GM19395 (cell line): Measurements from ENCODE around the gene KIAA1217.

Source experiments
- ATAC-seq: cut with Tn5 transposase; IDR thresholded peaks from one replicate; pipeline ENCODE4 v1.9.1; 2021; ENCODE audit warnings: mild to moderate bottlenecking, moderate library complexity; ENCODE audit not compliant: unreplicated experiment

The KIAA1217 gene

DNA sequence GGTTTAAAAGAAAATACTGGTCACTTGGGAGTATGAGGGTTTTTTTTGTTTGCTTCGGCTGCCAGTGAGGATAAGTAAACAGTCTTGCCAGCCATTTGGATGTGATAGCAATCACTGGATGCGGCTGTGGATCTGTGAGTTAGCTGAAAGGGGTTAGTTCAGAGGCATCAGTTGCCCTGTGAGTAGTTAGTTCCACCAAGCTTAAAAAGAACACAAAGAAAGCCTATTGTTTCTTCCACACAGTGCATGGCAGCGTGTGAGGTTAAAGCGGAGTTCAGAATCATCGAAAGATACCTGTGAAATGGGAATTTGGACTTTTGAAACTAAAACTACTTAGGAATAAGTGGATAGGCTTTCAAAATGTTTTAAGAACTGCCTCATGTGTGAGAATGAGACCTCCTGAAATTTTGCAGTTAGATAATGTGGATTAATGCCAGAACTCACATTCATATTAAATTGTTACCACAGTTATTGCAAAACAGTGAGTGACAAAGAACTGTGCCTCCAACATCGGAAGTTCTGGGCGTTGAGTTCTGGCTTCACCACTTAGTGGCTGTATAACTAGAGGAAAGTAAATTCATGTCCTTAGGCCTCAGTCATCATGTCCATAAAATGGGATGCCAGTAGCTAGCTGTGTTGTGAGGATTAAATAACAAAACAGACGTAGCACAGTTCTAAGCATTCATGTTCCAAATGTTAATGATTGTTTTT, 31.3 kb downstream of the KIAA1217 start:
- ATAC-seq = no peak

DNA sequence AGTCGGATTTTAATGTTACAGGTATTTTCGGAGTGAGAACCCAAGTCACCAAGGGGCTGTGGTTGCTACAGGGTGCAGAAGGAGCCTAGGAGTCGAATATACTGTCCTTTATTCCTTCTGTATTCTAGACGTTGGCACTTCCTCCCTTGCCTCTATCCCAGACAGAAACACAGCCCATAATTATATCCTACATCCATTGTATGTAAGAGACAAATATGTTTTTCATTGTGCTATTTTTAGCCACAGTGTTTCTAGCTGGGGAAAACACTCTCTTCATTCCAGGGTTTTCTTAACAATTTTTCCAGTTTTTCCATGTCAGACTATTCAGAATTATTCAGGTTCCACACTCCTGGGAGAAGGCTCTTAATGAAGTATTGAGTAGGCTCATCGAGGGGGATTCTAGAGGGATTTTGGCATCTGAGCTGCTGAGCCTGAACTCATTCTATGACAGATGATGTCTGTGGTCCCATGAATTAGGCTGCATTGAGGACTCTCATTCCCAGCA, 32.6 kb downstream of the KIAA1217 start:
- no peak for ATAC-seq

DNA sequence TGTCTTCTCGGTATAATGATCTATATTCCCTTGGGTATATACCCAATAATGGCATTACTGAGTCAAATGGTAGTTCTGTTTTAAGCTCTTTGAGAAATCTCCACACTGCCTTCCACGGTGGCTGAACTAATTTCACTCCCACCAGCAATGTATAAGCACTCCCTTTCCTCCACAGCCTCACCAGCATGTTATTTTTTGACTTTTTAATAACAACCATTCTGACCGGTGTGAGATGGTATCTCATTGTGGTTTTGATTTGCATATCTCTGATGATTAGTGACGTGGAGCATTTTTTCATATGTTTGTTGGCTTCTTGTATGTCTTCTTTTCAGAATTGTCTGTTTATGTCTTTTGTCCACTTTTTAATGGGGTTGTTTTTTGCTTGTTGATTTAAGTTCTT, 33.6 kb downstream of the KIAA1217 start:
- no peak for ATAC-seq

DNA sequence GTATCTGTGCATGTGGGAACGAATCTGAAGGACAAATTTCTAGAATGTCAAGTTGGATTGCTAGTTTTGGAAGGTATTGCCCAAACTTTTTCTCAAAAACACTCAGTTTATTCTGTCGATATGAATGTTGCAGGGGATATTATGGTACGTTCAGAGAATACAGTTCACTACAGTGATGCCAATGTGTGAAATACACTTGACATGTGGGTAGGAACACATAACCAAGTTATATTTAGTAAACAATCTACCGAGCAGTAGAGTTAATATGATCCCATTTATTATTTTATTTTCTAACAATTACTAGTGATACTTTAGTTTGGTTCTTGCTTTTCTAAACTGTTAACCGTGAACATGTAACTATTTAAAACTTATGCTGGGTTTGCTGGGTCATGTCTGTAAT, 37.4 kb downstream of the KIAA1217 start:
- no peak for ATAC-seq

DNA sequence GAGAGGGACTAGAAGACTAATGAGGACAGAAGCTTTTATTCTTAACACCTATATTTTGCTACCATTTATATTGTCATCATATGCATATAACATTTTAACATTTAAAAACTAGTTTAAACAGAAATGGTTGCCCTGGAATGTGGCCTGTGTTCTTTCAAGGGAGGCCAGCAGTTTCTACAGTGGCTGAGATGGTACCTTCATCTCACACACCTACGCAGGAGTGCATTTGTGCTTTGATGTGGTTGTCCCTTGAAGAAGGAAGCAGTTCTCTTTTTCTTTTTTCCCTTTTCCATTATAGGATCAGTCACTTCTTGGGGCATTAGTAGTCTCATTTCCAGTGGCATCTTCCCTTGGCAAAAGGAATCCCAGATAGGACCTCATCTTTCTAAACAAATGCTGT, 38.9 kb downstream of the KIAA1217 start:
- ATAC-seq = no peak

DNA sequence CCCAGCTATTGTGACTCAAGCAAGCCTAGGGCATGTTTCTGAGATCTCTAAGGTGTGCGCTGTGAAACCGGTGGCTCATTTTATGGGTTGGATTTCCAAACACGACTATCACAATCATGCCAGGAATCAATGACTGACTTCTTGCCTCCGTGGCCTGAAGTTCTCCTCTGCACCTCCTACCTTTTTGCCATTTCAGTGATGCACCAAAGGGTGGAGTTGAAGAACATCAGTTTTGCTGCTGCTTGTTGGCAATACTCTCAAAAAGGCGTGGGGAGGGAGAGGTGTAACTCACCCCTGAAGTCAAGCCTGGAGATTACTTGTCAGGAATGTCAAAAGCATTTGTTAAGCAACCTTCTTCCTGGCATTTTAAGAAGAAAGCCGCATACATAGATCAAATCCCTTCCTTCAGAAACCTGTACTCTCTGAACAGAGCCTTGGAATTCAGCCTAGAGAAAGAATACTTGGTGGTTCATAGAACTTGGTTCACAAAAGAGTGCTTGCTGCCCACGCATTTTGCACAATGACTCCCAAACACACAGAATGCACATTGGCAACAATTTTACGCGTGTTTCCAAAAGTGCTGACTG, 41.0 kb downstream of the KIAA1217 start:
- no peak for ATAC-seq

DNA sequence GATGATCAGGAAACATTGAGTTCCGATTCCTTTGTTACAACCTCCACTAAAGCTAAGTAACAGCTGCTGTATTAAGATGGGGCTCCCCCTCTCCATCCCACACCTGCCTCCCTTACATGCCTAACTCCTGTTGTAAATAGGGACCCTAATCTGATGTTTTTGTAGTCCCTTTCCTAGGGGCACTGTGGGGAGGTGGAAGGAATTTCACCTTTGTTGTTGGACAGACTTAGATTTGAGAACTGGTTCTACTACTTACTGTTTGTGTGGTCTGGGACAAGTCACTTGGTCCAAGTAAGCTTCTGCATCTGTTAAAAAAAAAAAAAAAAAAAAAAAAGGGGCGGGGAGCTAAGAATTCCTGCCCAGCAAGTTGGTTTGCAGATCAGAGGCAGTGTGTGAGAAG, 42.6 kb downstream of the KIAA1217 start:
- ATAC-seq = no peak

DNA sequence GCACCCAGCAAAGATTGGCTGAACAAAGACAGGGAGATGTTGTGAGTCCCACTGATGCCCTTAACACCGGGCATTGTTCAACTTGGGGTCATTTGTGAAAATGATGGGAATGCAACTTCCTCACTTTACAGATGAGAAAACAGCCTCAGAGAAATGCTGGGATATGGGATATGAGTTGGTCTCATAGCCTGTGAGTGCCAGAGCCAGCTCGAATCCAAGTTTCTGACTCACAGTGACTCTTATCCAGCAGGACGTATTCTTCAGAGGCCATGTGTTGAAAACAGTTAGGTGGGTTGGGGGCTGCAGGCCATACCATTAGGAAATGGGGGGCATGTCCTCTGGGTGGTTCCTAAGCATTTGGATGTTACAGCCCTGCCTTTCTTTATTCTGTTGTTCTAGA, 45.2 kb downstream of the KIAA1217 start:
- no peak for ATAC-seq

DNA sequence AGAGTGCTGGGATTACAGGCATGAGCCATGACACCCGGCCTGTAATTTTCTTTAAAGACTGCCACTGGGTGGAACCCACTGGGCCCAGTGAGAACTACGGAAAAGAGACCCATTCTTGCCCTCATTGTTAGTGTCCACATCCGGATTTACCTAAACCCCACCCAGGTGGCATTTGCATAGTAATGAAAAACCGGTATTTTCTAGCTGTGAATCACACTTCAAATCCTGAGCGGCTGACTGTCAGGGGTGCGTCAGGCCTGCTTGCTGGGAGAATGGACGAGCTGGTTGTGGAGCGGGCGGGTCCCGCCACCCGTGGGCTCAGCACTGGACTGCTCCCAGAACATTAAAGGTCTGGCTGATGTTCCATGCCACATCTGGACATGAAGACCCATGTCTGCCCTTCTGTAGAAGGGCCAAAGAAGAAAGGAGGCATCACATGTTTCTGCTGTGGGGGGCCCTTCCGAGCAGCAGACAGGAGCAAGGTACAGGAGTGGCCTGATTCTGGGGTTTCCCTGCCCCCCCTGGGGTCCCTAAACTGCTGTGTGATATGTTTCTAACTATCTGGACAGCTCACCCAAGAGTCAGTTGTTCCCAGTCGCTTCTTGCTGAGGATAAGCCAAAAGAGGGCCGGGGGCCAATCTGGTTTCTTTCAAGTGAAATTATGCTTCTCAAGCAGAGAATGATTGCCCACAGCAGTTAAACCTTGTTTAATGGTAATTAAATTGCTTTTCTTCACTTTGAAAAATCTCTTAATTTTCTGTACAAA, 46.4 kb downstream of the KIAA1217 start:
- ATAC-seq = no peak

DNA sequence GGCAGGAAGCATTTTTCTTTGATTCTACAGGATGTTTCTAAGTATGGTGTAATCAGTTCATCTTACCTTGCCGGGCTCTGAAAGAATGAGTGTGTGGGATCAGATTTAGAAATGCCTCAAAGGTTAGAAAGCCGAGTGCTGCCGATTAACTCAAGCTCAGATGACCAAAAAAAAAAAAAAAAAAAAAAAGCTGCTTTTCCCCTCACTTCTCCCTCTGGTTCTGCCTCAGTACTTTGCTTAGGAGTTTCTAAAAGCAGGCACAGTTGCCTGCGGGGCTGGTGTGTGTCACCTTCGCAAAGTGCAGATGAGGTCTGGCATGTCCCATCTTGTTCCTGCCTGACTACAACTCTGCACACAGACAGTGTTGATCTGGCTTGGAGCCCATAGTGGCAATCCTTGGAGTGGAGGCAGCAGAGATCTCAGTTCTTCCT, 47.0 kb downstream of the KIAA1217 start:
- no peak for ATAC-seq

DNA sequence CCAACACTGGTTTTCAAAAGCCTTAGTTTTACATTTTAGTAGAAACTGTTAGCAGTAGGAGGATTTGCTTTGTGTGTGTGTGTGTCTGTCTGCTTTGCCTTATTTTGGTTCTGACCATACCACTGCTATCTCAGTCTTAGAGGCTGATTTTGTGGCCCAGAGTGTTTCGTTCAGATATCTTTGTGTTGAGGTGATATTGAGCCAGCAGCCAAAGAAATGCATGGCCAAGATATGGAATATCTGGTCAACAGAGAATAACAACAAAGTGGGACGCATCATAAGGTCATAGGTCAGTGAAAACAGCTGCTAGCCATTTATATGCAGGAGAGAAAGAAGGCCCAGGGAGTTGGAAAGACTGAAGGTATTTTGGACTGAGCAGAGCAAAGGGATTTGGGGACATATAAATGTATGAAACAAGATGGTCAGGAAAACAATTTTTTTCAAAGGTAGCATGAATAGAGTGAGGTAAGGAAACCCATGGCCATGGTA, 47.7 kb downstream of the KIAA1217 start:
- ATAC-seq = no peak

DNA sequence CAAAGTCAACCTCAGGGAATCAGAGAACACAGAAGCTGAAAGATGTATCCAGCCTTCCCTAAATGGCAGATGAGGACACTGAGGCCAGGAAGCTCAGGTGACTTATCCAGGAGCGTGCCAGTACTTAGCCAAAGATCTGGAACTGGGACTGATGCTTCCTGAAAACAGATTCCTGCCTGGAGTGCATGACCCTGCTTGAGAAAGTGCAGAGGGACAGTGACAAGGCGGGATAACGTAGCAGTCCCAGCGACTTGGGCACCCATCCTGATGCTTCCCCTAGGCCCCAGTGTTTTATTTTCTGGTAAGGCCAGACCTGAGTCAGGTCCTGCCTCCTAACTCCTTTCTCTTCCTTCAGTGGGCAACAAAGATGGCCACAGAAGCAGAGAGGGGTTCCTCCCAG, 48.6 kb downstream of the KIAA1217 start:
- no peak for ATAC-seq

DNA sequence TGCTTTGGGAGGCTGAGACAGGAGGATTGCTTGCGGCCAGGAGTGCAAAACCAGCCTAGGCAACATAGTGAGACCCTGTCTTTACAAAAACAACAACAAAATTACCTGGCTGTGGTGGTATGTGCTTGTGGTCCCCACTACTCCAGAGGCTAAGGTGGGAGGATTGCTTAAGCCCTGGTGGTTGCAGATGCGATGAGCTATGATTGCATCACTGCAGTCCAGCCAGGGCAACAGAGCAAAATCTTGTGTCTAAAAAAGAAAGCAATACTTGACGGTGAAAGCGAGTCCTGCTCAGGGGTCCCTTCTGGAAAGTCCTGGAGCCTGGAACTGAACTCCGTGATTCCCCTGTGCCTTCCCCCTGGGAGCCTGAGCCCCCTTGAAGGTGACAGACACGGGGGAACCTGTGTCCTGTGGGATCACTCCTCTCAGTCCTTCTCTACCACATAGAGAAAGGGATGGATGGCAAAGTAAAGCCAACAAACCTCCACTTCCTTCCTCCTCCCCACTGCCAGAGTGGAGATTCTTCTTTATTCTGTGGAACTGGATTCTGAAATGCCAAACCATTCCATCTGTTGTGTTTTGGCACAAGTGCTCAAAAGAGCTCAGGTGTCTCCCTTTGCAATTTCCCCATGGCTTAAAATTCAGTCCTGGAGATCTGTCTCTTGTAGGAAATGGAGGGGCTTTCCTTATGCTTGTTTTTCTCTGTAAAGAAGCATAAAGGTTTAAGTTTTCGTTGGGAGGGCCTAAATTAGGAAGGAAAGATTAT, 50.6 kb downstream of the KIAA1217 start:
- ATAC-seq = no peak

DNA sequence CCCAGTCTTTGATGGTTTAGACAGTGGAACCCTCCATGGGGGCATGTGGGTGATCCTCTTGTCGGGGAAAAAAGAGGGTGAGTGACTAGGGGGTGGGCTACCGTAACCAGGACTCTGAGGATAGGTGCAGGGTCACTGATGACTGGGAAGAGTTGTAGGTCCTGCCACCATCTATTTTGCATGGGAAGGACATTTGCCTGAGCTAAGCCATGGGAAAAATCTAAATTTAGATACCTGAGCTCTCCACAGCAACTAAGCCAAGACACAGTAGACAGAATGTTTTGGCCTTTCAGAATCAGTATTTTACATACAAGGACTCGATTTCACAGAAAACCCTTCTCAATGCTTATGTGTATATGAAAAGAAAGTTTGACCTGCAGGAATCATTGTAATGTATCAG, 52.7 kb downstream of the KIAA1217 start:
- ATAC-seq = no peak

DNA sequence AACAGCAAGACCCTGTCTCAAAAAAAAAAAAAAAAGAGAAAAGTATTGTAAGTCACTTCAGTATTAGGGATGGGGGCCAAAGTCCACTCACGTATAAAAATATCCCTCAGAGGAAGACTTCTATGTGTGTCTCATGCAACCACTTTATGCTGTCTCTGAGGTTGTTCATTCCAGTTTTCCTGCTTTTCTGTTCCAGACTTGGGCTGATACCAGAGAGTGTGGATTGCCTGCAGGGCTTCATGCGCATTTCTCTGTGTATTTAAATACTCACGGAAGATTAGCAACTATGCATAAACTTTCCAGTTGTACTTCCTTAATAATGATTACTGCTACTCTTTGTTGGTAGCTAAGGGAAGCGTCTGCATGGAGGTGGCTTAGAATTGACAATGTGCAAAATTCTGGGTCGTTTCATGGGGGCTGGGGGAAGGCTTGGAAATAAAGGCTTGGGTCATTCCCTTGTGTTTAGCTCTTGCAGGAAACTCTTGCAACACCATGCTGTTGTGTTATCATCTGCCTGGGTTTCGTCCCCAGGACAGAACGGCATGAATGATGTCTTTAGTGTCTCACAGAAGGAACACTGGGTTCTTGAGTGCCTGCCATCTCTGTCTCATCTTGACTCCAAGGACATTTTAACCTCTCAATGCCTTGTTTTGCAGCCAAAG, 54.1 kb downstream of the KIAA1217 start:
- ATAC-seq = no peak

DNA sequence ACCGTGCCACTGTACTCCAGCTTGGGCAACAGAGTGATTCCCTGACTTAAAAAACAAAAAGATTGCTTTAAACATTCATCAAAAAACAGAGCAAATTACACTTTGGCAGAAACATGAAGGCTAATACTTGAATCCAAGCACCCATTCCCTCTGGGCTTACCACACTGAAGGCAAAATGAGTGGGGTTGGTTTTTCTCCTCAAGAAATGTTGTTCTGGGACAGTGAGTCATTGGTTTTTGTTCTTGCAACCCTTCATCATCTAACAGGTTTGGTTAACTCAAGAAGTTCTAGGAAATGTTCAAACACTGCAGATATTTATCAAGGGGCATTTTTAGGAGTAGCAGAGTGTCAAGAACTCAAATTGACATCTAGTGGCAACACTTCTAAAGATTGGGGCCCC, 60.5 kb downstream of the KIAA1217 start:
- ATAC-seq = no peak

DNA sequence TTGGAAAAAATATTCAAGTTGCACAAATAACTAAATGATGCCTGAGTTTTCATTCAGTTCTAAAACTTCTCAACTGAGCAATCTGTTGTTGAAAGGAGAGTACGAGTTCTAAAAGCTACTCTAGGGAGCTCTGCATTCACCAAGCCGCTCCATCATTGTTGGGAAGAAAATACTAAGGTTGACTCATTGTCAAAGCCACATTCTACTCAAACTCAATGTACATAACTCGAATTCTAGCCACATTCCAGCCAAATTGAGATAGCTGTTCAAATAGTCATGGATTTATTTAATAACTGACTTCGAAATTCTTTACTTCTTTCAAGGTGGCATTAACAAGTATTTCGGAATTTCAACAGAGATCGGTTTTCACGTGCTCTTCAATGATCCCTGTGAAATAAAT, 63.4 kb downstream of the KIAA1217 start:
- ATAC-seq = no peak

DNA sequence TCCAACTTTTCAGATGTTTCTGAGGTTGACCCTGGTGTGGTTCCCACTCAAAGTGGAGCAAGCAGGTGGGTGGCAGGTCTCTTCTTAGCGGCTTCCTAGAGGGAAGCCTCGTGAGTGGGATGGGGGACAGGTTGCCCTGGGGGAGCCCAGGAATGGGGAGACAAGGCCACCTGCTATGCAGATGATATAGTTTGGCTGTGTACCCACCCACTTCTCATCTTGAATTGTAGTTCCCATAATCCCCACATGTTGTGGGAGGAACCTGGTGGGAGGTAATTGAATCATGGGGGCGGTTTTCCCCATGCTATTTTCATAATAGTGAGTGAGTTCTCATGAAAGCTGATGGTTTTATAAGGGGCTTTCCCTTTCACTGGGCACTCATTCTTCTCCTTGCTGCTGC, 68.3 kb downstream of the KIAA1217 start:
- no peak for ATAC-seq

DNA sequence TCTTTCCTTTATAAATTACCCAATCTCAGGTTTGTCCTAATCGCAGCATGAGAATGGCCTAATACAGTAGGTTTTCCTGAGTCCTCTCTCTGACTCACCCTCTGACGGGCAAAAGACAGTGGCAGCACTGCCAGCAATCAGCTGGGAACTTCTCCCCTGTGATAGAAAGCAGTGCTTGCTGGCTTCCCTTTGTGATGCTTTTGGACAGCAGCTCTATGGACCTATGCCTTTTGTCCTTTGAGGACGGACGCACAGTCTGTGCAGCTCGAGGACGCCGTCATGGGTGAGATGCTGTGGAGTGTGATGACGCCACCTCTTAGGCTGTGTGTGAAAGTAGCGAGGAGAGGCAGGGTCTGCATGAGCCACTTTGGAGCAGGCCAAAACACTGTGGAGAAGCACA, 68.8 kb downstream of the KIAA1217 start:
- no peak for ATAC-seq

DNA sequence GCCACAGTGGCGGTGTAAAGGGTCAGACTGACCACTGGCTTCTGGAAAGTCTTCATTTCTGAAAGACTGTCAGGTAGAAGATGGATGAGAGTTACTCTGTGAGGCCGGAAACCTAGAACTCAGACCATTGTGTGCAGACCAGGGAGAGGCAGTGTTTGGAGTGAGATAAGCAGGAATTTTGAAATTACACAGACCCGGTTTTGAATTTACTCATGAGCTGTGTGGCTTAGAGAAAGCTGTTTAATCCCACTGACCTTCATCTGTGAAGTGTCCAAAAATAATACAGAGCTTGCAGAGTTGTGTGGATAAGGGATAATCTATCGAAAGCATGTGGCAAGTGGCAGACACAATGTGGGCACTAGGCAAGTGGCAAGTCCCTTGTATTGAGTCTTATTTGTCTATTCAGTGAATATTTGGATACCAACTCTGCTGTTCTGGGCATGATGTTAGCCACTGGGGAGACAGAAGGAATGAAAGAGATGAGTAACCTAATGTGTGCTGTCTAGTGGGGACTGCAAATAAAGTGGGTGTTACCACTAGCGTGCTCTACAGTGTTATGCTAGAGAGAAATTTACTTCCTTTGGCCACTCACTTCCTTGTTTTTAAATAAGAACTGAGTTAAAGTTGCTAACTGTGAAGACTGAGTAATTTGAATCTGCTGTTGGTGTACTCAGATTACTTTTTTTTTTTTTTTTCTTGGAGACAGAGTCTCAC, 69.4 kb downstream of the KIAA1217 start:
- no peak for ATAC-seq
